Liver (tissue), 9 donors: Measurements from ENCODE around the gene FAM168B. TPM values are rescaled to one million over a fixed set of nuclear protein-coding genes. Genes with fewer than 3 reads are reported as not detected.
A peak's percentile ranks its signal among the peaks of the same experiment; 100 is the strongest.

Experiments
- DNase-seq: peaks from one replicate; pipeline ENCODE4 v3.0.0-alpha.2; 2017; ENCODE audit warnings: low spot score
- H3K27ac ChIP-seq, 2 donors: one replicate each; pipeline ENCODE4 v1.7.0; 2013; ENCODE audit warnings: inconsistent platforms in 2 of 2, low read length in 2 of 2, control low read depth in 1 of 2, low read depth in 1 of 2, mild to moderate bottlenecking in 1 of 2
- H3K27me3 ChIP-seq, 4 donors: one replicate each; pipeline versions ENCODE4 v1.6.1 to v1.7.0; 2013; ENCODE audit warnings: low read length in 3 of 4, inconsistent platforms in 1 of 4, mild to moderate bottlenecking in 1 of 4, moderate library complexity in 1 of 4; ENCODE audit not compliant: control insufficient read depth in 4 of 4, insufficient read depth in 4 of 4
- H3K36me3 ChIP-seq, 4 donors: one replicate each; pipeline versions ENCODE4 v1.6.1 to v1.7.0; 2013; ENCODE audit warnings: low read length in 3 of 4, mild to moderate bottlenecking in 3 of 4, low read depth in 1 of 4, moderate library complexity in 1 of 4; ENCODE audit not compliant: control insufficient read depth in 4 of 4, insufficient read depth in 3 of 4
- H3K4me1 ChIP-seq, 4 donors: one replicate each; pipeline versions ENCODE4 v1.6.1 to v1.7.0; 2013; ENCODE audit warnings: low read length in 3 of 4, mild to moderate bottlenecking in 3 of 4, moderate library complexity in 1 of 4; ENCODE audit not compliant: control insufficient read depth in 4 of 4, insufficient read depth in 4 of 4
- H3K4me3 ChIP-seq, 3 donors: one replicate each; pipeline versions ENCODE4 v1.6.1 to v1.7.0; 2013; ENCODE audit warnings: low read length in 3 of 3, control low read depth in 1 of 3, low read depth in 1 of 3, mild to moderate bottlenecking in 1 of 3
- H3K9ac ChIP-seq, 2 donors: one replicate each; pipeline ENCODE4 v1.7.0; 2013; ENCODE audit warnings: low read length in 2 of 2, mild to moderate bottlenecking in 2 of 2, moderate library complexity in 2 of 2, control low read depth in 1 of 2, low read depth in 1 of 2
- H3K9me3 ChIP-seq, 4 donors: one replicate each; pipeline versions ENCODE4 v1.6.1 to v1.7.0; 2013; ENCODE audit warnings: low read length in 3 of 4; ENCODE audit not compliant: control insufficient read depth in 4 of 4
- EGR1 ChIP-seq, 2 donors: IDR thresholded peaks; 2 replicates each; pipeline ENCODE4 v1.6.1; 2016 to 2018; ENCODE audit warnings: antibody characterized with exemption in 2 of 2, low read depth in 2 of 2
- FOXA1 ChIP-seq: IDR thresholded peaks from 2 replicates; pipeline ENCODE4 v1.6.1; 2016; ENCODE audit warnings: antibody characterized with exemption
- FOXA2 ChIP-seq: IDR thresholded peaks from 2 replicates; pipeline ENCODE4 v1.6.1; 2016; ENCODE audit warnings: antibody characterized with exemption
- GABPA ChIP-seq, 2 donors: IDR thresholded peaks in 1 of 2; conservative IDR thresholded peaks in 1 of 2; 2 replicates each; pipeline ENCODE4 v1.6.1; 2016; ENCODE audit warnings: antibody characterized with exemption in 2 of 2, mild to moderate bottlenecking in 1 of 2, moderate library complexity in 1 of 2
- HNF4A ChIP-seq, 2 donors: conservative IDR thresholded peaks; 2 replicates each; pipeline ENCODE4 v1.6.1; 2016; ENCODE audit warnings: antibody characterized with exemption in 2 of 2, mild to moderate bottlenecking in 2 of 2
- HNF4G ChIP-seq: IDR thresholded peaks from 2 replicates; pipeline ENCODE4 v1.6.1; 2016; ENCODE audit warnings: antibody characterized with exemption
- JUND ChIP-seq, 2 donors: IDR thresholded peaks; 2 replicates each; pipeline ENCODE4 v1.6.1; 2016; ENCODE audit warnings: antibody characterized with exemption in 2 of 2
- NR2F2 ChIP-seq: IDR thresholded peaks from 2 replicates; pipeline ENCODE4 v1.6.1; 2016; ENCODE audit warnings: antibody characterized with exemption
- RAD21 ChIP-seq, 2 donors: IDR thresholded peaks; 2 replicates each; pipeline ENCODE4 v1.6.1; 2016; ENCODE audit warnings: antibody characterized with exemption in 2 of 2, mild to moderate bottlenecking in 2 of 2
- RXRA ChIP-seq, 2 donors: IDR thresholded peaks; 2 replicates each; pipeline ENCODE4 v1.6.1; 2017 to 2018; ENCODE audit warnings: antibody characterized with exemption in 2 of 2, mild to moderate bottlenecking in 1 of 2
- SP1 ChIP-seq: IDR thresholded peaks from 2 replicates; pipeline ENCODE4 v1.6.1; 2018; ENCODE audit warnings: antibody characterized with exemption, mild to moderate bottlenecking
- TAF1 ChIP-seq: conservative IDR thresholded peaks from 2 replicates; pipeline ENCODE4 v1.6.1; 2016; ENCODE audit warnings: antibody characterized with exemption, mild to moderate bottlenecking
- YY1 ChIP-seq: IDR thresholded peaks from 2 replicates; pipeline ENCODE4 v1.6.1; 2016; ENCODE audit warnings: antibody characterized with exemption, mild to moderate bottlenecking
- WGBS: extraction: QIAGEN DNeasy Blood & Tissue Kit; methylation state at CpG from one replicate; pipeline ENCODE4 v1.1.7; 2013; 5-methylcytosine and 5-hydroxymethylcytosine counted together
- polyA plus RNA-seq, 2 donors: library from polyadenylated mRNA; stranded (reverse) in 1 of 2; unstranded in 1 of 2; fragments of 200-250 nt in 1 of 2; fragments of >200 nt in 1 of 2; fragmentation: Nextera tagmentation in 1 of 2; extraction: Ambion mirVana in 1 of 2; gene quantifications; one replicate each; pipeline versions ENCODE4 v1.2.1 to v1.2.3, GENCODE V29; 2013 to 2015
- total RNA-seq, 2 donors: library from RNA; depleted of rRNA; stranded (reverse); fragments of >200 nt; gene quantifications; one replicate each; pipeline ENCODE4 v1.2.3, GENCODE V29; 2014
- TF ChIP-seq, protein P1 (sequence below): IDR thresholded peaks from 2 replicates; pipeline ENCODE4 v1.6.1; 2016; ENCODE audit warnings: antibody characterized with exemption
- TF ChIP-seq, protein P2 (sequence below): IDR thresholded peaks from 2 replicates; pipeline ENCODE4 v1.6.1; 2016; ENCODE audit warnings: antibody characterized with exemption, mild to moderate bottlenecking
- TF ChIP-seq, protein P3 (sequence below): IDR thresholded peaks from 2 replicates; pipeline ENCODE4 v1.6.1; 2016; ENCODE audit warnings: antibody characterized with exemption
- TF ChIP-seq, protein P4 (sequence below): fragments of 150-350 bp; IDR thresholded peaks from 2 replicates; pipeline ENCODE4 v1.5.1; 2017; ENCODE audit warnings: improper control_type of control experiment, low read depth, low read length; ENCODE audit not compliant: missing input control
- donor health status: healthy.
- donor health status: healthy.
- donor health status: healthy.
- donor health status: healthy.
- donor health status: healthy.

FAM168B gene
- total and polyA plus RNA-seq, 4 donors, result 13.9 to 62.3 (median 30.8) TPM

DNA sequence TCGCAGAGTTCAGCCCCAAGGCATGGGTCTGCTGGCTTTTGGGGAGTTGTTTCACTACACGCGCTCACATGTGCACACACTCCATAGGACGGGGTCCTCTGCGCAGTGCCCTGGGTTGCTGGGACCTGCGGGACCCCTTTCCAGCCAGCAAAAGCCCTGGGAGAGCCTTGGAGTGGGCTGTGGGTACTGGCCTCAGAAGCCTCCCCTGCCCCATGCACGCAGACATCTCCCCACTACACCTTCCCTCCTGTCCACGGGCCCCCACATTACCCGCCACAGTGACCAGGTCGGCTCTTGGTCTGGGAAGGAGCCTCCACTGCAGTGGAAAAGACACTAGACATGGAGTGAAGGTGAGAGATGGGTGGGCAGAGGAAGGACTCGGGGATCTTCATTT, 48.5 kb downstream of the FAM168B start:
- no peaks in the 10 kb centered on the region for H3K27me3 ChIP-seq
- H3K4me3 ChIP-seq, result no peak overlapping the region
- H3K36me3 ChIP-seq, result peaks cover 2 to 30% (median 20%) of the 10 kb centered on the region in 4 donors
- no peak overlapping the region for H3K9ac ChIP-seq
- TF ChIP-seq GABPA (IDR thresholded peaks at IDR 0.05 in 1 of 2, conservative IDR thresholded peaks at IDR 0.05 in 1 of 2), result no peak
- no peak for TF ChIP-seq NR2F2
- TF ChIP-seq, protein P1, sequence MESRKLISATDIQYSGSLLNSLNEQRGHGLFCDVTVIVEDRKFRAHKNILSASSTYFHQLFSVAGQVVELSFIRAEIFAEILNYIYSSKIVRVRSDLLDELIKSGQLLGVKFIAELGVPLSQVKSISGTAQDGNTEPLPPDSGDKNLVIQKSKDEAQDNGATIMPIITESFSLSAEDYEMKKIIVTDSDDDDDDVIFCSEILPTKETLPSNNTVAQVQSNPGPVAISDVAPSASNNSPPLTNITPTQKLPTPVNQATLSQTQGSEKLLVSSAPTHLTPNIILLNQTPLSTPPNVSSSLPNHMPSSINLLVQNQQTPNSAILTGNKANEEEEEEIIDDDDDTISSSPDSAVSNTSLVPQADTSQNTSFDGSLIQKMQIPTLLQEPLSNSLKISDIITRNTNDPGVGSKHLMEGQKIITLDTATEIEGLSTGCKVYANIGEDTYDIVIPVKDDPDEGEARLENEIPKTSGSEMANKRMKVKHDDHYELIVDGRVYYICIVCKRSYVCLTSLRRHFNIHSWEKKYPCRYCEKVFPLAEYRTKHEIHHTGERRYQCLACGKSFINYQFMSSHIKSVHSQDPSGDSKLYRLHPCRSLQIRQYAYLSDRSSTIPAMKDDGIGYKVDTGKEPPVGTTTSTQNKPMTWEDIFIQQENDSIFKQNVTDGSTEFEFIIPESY, result no peak
- TF ChIP-seq, protein P2, sequence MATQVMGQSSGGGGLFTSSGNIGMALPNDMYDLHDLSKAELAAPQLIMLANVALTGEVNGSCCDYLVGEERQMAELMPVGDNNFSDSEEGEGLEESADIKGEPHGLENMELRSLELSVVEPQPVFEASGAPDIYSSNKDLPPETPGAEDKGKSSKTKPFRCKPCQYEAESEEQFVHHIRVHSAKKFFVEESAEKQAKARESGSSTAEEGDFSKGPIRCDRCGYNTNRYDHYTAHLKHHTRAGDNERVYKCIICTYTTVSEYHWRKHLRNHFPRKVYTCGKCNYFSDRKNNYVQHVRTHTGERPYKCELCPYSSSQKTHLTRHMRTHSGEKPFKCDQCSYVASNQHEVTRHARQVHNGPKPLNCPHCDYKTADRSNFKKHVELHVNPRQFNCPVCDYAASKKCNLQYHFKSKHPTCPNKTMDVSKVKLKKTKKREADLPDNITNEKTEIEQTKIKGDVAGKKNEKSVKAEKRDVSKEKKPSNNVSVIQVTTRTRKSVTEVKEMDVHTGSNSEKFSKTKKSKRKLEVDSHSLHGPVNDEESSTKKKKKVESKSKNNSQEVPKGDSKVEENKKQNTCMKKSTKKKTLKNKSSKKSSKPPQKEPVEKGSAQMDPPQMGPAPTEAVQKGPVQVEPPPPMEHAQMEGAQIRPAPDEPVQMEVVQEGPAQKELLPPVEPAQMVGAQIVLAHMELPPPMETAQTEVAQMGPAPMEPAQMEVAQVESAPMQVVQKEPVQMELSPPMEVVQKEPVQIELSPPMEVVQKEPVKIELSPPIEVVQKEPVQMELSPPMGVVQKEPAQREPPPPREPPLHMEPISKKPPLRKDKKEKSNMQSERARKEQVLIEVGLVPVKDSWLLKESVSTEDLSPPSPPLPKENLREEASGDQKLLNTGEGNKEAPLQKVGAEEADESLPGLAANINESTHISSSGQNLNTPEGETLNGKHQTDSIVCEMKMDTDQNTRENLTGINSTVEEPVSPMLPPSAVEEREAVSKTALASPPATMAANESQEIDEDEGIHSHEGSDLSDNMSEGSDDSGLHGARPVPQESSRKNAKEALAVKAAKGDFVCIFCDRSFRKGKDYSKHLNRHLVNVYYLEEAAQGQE, result no peak
- no peak for TF ChIP-seq EGR1 (IDR thresholded peaks at IDR 0.05; ENCODE audit: low read depth in 2 of 2)
- no peak for TF ChIP-seq HNF4A (conservative IDR thresholded peaks at IDR 0.05)
- TF ChIP-seq FOXA1, result no peak
- TF ChIP-seq TAF1, result no peak
- no peak for TF ChIP-seq SP1
- TF ChIP-seq RXRA (IDR thresholded peaks at IDR 0.05), result no peak
- no peak for TF ChIP-seq FOXA2
- no peak for TF ChIP-seq HNF4G
- no peak for TF ChIP-seq YY1
- no peak for DNase-seq
- no peaks in the 10 kb centered on the region for H3K4me1 ChIP-seq
- no peaks in the 10 kb centered on the region for H3K9me3 ChIP-seq
- 96% methylated on average over 11 of the region's 11 CpGs for WGBS
- H3K27ac ChIP-seq, result no peak overlapping the region

DNA sequence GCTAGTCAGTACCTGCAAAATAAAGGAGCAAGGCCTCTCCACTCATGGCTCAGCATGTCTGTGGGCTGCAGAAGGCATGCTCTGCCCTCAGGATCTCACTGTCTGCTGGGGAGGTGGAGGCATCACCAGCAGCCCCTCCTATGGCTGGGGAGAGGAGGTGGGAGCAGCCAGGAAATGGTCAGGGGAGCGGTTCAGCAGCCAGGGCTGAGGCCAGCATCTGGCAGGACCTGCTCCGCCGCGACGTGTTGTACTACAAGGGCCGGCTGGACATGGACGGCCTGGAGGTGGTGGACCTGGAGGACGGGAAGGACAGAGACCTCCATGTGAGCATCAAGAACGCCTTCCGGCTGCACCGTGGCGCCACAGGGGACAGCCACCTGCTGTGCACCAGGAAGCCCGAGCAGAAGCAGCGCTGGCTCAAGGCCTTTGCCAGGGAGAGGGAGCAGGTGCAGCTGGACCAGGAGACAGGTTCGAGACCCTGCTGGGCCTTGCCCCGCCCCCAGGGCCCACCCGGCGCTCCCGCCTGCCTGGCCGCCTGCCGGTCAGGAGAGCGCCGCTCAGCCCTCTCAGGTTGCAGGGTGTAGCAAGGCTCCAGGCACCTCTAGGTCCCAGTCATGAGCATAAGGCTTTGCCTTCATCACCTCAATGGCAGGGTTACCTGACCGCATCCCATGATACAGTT, 49.0 kb downstream of the FAM168B start:
- H3K4me1 ChIP-seq, result no peaks in the 10 kb centered on the region
- H3K4me3 ChIP-seq, result no peak overlapping the region
- no peaks in the 10 kb centered on the region for H3K27me3 ChIP-seq
- TF ChIP-seq HNF4A (conservative IDR thresholded peaks at IDR 0.05), result no peak
- no peak for TF ChIP-seq NR2F2
- TF ChIP-seq SP1, result no peak
- TF ChIP-seq JUND (IDR thresholded peaks at IDR 0.05), result no peak
- TF ChIP-seq, protein P3, sequence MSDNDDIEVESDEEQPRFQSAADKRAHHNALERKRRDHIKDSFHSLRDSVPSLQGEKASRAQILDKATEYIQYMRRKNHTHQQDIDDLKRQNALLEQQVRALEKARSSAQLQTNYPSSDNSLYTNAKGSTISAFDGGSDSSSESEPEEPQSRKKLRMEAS, result no peak
- TF ChIP-seq, protein P2, result no peak
- TF ChIP-seq, protein P4, sequence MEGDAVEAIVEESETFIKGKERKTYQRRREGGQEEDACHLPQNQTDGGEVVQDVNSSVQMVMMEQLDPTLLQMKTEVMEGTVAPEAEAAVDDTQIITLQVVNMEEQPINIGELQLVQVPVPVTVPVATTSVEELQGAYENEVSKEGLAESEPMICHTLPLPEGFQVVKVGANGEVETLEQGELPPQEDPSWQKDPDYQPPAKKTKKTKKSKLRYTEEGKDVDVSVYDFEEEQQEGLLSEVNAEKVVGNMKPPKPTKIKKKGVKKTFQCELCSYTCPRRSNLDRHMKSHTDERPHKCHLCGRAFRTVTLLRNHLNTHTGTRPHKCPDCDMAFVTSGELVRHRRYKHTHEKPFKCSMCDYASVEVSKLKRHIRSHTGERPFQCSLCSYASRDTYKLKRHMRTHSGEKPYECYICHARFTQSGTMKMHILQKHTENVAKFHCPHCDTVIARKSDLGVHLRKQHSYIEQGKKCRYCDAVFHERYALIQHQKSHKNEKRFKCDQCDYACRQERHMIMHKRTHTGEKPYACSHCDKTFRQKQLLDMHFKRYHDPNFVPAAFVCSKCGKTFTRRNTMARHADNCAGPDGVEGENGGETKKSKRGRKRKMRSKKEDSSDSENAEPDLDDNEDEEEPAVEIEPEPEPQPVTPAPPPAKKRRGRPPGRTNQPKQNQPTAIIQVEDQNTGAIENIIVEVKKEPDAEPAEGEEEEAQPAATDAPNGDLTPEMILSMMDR, result no peak
- no peak for TF ChIP-seq TAF1
- TF ChIP-seq RAD21 (IDR thresholded peaks at IDR 0.05), result no peak
- TF ChIP-seq, protein P1, result no peak
- TF ChIP-seq YY1, result no peak
- no peak for TF ChIP-seq FOXA2
- TF ChIP-seq HNF4G, result no peak
- no peak overlapping the region for H3K9ac ChIP-seq
- peaks cover 0 to 25% (median 16%) of the 10 kb centered on the region in 4 donors for H3K36me3 ChIP-seq
- no peaks in the 10 kb centered on the region for H3K9me3 ChIP-seq
- 92% methylated on average over 24 of the region's 24 CpGs for WGBS
- H3K27ac ChIP-seq, result no peak overlapping the region
- DNase-seq, result peak; percentile 28
